PC-9 (cell line): ENCODE data around the gene GEMIN5. TPM values are rescaled to one million over a fixed set of nuclear protein-coding genes. Genes with fewer than 3 reads are reported as not detected.

Experiments used
- BruUV-seq: library from RNA; stranded (reverse); fragments of 400-500 nt; replicated peaks from 2 replicates; lab custom pipeline; 2021; lab: Mats Ljungman, UMichigan
- CTCF ChIA-PET: fragments of 300-600 bp; sonication (Branson Sonifier 250); formaldehyde crosslinking; loops from one replicate; lab custom pipeline; 2022; ENCODE audit warnings: antibody characterized with exemption; lab: Charles Lee
- POLR2A ChIA-PET: fragments of 300-600 bp; sonication (Branson Sonifier 250); formaldehyde crosslinking; loops from one replicate; lab custom pipeline; 2022; ENCODE audit warnings: antibody characterized with exemption; ENCODE audit not compliant: unreplicated experiment; lab: Charles Lee
- DNase-seq, 2 experiments: peaks; one replicate each; pipeline versions ENCODE4 v3.0.0 to v3.0.0-alpha.2; 2015 to 2022; ENCODE audit warnings: mixed read lengths in 1 of 2
- H2AFZ ChIP-seq: fragments of 200-600 bp; sonication (generic); 2 replicates; pipeline ENCODE4 v1.8.1; 2017; ENCODE audit warnings: antibody characterized with exemption
- H3F3A ChIP-seq: fragments of 200-600 bp; sonication (generic); 2 replicates; pipeline ENCODE4 v1.8.1; 2017; ENCODE audit warnings: antibody characterized with exemption, mild to moderate bottlenecking, low read depth; ENCODE audit not compliant: insufficient read depth
- H3K27ac ChIP-seq: fragments of 200-600 bp; sonication (generic); 2 replicates; pipeline ENCODE4 v1.6.1; 2016; ENCODE audit warnings: mixed run types
- H3K27me3 ChIP-seq: fragments of 200-600 bp; sonication (generic); 2 replicates; pipeline ENCODE4 v1.6.1; 2016; ENCODE audit warnings: low read depth, mixed run types; ENCODE audit not compliant: insufficient read depth
- H3K36me3 ChIP-seq: fragments of 200-600 bp; sonication (generic); 2 replicates; pipeline ENCODE4 v1.6.1; 2016; ENCODE audit warnings: low read depth, mixed run types
- H3K4me1 ChIP-seq: fragments of 200-600 bp; sonication (generic); replicated peaks from 2 replicates; pipeline ENCODE4 v1.6.1; 2016; ENCODE audit warnings: mixed run types; ENCODE audit not compliant: insufficient read depth
- H3K4me2 ChIP-seq: fragments of 200-600 bp; sonication (generic); 2 replicates; pipeline ENCODE4 v1.6.1; 2017; ENCODE audit warnings: mixed run types
- H3K4me3 ChIP-seq: fragments of 200-600 bp; sonication (generic); 2 replicates; pipeline ENCODE4 v1.6.1; 2016; ENCODE audit warnings: mixed run types
- H3K79me2 ChIP-seq: fragments of 200-600 bp; sonication (generic); 2 replicates; pipeline ENCODE4 v1.6.1; 2017; ENCODE audit warnings: low read depth, mixed run types
- H3K9me2 ChIP-seq: fragments of 200-600 bp; sonication (generic); 2 replicates; pipeline ENCODE4 v1.8.1; 2017; ENCODE audit warnings: mild to moderate bottlenecking; ENCODE audit not compliant: insufficient read depth
- H3K9me3 ChIP-seq: fragments of 200-600 bp; sonication (generic); 2 replicates; pipeline ENCODE4 v1.8.1; 2016; ENCODE audit warnings: low read depth; ENCODE audit not compliant: insufficient read depth
- H4K20me1 ChIP-seq: fragments of 200-600 bp; sonication (generic); 2 replicates; pipeline ENCODE4 v1.8.1; 2017; ENCODE audit not compliant: insufficient read depth
- EZH2 ChIP-seq: fragments of 200-600 bp; sonication (generic); IDR thresholded peaks from 2 replicates; pipeline ENCODE4 v1.8.0; 2017; ENCODE audit warnings: antibody characterized with exemption, low read depth
- intact Hi-C: fragments of 100-400 bp; cut with micrococcal nuclease; formaldehyde crosslinking; loops from one replicate; pipeline ENCODE4 v1.10.0; 2022; ENCODE audit not compliant: unreplicated experiment
- total RNA-seq: library from RNA; stranded (reverse); gene quantifications from 2 replicates; pipeline ENCODE4 v1.2.3, GENCODE V29; 2021
- TF ChIP-seq, protein P1 (sequence below): fragments of 200-600 bp; sonication (generic); conservative IDR thresholded peaks from 2 replicates; pipeline ENCODE4 v1.6.1; 2017; ENCODE audit warnings: mixed run types, antibody characterized with exemption, mild to moderate bottlenecking, moderate library complexity

Gene GEMIN5
- total RNA-seq, 1 experiment from 2014 or later, result 18.6 TPM

GRCh38 chr5:154933537-154933936, 4.5 kb downstream of the GEMIN5 start:
- Histone ChIP-seq H3K4me3 (no peak overlapping the region), H4K20me1 (no peaks in the 10 kb centered on the region), H3F3A (no peaks in the 10 kb centered on the region), H3K79me2 (peaks cover 29% of the 10 kb centered on the region), H2AFZ (no peak overlapping the region), H3K4me2 (no peak overlapping the region), H3K9me2 (no peaks in the 10 kb centered on the region), H3K9me3 (no peaks in the 10 kb centered on the region), H3K36me3 (peaks cover 25% of the 10 kb centered on the region), H3K27ac (no peak overlapping the region), H3K27me3 (no peaks in the 10 kb centered on the region), H3K4me1 (peaks cover 11% of the 10 kb centered on the region; the same call in 1 of the 2 replicates)
- DNase-seq, result no peak
- intact Hi-C loops, result no loop called here
- ChIA-PET CTCF (no interaction called here), POLR2A (no interaction called here)
- BruUV-seq, result no TSS peak
- TF ChIP-seq, protein P1, sequence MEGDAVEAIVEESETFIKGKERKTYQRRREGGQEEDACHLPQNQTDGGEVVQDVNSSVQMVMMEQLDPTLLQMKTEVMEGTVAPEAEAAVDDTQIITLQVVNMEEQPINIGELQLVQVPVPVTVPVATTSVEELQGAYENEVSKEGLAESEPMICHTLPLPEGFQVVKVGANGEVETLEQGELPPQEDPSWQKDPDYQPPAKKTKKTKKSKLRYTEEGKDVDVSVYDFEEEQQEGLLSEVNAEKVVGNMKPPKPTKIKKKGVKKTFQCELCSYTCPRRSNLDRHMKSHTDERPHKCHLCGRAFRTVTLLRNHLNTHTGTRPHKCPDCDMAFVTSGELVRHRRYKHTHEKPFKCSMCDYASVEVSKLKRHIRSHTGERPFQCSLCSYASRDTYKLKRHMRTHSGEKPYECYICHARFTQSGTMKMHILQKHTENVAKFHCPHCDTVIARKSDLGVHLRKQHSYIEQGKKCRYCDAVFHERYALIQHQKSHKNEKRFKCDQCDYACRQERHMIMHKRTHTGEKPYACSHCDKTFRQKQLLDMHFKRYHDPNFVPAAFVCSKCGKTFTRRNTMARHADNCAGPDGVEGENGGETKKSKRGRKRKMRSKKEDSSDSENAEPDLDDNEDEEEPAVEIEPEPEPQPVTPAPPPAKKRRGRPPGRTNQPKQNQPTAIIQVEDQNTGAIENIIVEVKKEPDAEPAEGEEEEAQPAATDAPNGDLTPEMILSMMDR, result no peak
- TF ChIP-seq EZH2, result no peak

GRCh38 chr5:154923441-154924430, 14.3 kb downstream of the GEMIN5 start:
- no peak overlapping the region for H2AFZ ChIP-seq
- H3K36me3 ChIP-seq, result peaks cover 40% of the 10 kb centered on the region
- POLR2A ChIA-PET, result no interaction called here
- H3K9me2 ChIP-seq, result no peaks in the 10 kb centered on the region
- no peaks in the 10 kb centered on the region for H3K27me3 ChIP-seq
- BruUV-seq, result no TSS peak
- no peaks in the 10 kb centered on the region for H3F3A ChIP-seq
- H3K79me2 ChIP-seq, result no peaks in the 10 kb centered on the region
- no peak overlapping the region for H3K4me2 ChIP-seq
- CTCF ChIA-PET, result no interaction called here
- intact Hi-C loops, result no loop called here
- no peak overlapping the region for H3K27ac ChIP-seq
- peaks cover 4% of the 10 kb centered on the region; the same call in 1 of the 2 replicates for H4K20me1 ChIP-seq
- no peaks in the 10 kb centered on the region for H3K4me1 ChIP-seq
- DNase-seq, result no peak
- no peak for TF ChIP-seq EZH2
- TF ChIP-seq, protein P1, result no peak
- no peaks in the 10 kb centered on the region for H3K9me3 ChIP-seq
- no peak overlapping the region for H3K4me3 ChIP-seq

DNA sequence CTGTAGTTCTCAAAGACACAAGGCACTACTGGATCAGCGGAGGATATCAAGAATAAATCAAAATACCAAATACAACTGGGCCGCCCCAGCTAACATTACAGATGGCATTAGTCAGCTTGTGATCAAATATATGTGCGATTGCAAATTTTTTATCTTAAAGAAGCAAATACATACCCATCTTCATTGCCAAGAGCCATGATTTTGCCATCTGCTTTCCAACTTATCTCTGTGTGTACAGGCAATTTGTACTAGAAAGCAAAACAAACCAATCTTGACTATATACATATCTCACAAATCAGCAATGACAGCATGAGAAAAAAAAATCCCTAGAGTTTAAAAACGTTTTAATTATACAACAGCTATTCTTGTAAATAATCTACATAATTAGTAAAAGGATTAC, 20.3 kb downstream of the GEMIN5 start:
- TF ChIP-seq, protein P1, result no peak
- TF ChIP-seq EZH2, result no peak
- H3K27ac ChIP-seq, result no peak overlapping the region
- CTCF ChIA-PET, result no interaction called here
- intact Hi-C loops, result no loop called here
- H3K9me3 ChIP-seq, result no peaks in the 10 kb centered on the region
- POLR2A ChIA-PET, result interaction anchor here (0.7 kb wide), 1 partner anchor 50 kb away, joined by 3 read pairs; no protein-coding TSS in a partner anchor
- no peak overlapping the region for H3K4me3 ChIP-seq
- BruUV-seq, result no TSS peak
- no peak overlapping the region for H3K4me2 ChIP-seq
- no peaks in the 10 kb centered on the region for H3K4me1 ChIP-seq
- H3F3A ChIP-seq, result no peaks in the 10 kb centered on the region
- H2AFZ ChIP-seq, result no peak overlapping the region
- H3K9me2 ChIP-seq, result no peaks in the 10 kb centered on the region
- DNase-seq, result no peak
- H3K79me2 ChIP-seq, result no peaks in the 10 kb centered on the region
- H3K27me3 ChIP-seq, result no peaks in the 10 kb centered on the region
- peaks cover 49% of the 10 kb centered on the region for H3K36me3 ChIP-seq
- peaks cover 8% of the 10 kb centered on the region; the same call in 1 of the 2 replicates for H4K20me1 ChIP-seq
